Ammon's horn (tissue), 1 donor: ENCODE data around the gene ZC3H4.

Experiments
- DNase-seq: peaks from one replicate; pipeline ENCODE4 v3.0.0-alpha.2; 2016; ENCODE audit warnings: low spot score

ZC3H4 gene

DNA sequence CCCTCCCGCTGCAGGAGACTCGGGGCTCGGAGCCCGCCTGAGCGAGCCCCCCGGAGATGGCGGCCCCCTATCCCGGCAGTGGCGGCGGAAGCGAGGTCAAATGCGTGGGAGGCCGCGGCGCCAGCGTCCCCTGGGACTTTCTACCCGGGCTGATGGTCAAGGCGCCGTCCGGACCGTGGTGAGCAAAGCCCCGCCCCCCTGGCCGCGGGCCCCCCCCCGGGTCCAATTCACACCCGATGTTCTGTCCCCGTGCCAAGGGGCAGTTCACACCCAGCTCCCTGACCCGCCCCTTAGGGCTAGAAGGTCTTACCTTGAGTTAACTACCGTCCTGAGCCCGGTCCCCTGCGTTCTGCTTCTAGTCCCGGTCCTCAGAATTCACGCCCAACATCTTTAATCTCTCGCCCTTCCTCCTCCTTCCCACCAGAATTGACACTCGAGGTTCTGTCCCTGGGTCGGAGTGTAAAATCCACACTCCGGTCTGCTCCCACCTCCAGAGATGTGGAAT lies 92.5 kb downstream of the ZC3H4 start:
- no peak for DNase-seq

DNA sequence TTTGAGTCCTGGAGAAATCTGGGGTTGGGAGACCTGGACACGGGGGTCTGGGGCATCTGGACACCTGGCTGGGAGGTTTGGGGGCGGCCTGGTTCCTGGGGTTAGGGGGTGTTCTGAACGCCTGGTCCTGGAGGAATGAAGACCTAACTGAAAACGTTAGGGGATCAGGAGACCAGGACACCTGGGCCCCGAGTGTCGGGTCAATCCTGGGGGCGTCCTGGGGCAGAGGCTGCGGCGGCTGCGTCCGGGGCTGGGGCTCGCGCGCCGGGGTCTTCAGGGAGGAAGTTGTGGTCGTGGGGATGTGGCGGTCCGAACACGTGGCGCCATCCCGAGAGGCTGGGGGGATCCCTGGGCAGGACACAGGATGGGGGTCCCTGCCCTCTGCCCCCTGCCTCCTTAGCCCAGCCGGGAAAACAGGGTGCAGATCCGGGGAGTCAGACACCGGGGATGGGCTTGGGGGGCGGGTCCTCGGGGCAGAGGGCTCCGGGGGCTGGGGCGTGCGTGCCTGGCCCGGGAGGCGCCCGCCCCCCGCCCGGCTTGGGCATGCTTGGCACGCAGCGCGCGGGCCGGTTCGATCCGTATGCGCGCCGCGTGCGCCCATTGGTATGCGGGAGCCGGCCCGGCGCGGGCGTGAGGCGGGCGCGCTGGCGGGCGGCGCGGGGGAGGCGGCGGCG lies 93.3 kb downstream of the ZC3H4 start:
- DNase-seq: no peak

DNA sequence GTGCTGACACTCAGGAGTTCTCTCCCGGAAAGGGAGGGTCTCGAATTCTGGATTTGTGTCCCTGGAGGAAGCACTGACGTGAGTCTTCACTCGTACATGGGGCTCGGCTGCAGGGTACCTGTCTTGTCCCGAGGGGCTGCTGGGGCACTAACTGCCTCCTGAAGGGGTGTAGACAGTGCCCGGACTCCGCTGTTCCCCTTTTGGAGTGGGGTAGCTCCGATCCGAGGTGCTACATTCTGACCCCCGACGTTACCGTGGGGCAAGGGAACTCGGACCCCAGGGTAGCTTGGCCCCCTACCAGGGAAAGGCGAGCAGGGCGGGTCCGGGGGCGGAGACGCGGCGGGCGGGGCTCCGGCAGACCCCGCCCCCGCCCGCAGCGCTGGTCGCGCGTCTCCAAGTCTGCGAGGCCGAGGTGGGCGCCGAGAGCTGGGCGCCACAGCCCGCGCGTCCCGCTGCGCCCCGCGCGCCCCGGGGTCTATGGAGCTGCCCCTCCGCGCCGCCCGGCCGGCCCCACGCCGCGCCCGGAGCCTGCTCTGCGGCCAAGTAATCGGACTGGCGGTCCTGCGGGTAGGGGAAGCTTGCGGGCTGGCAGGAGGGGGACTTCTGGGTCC lies 94.0 kb downstream of the ZC3H4 start, which contains the start of gene NPAS1:
NPAS1 (plus strand) TSS at position 407 of the 611 bp plus-strand sequence. CDS start 1,211 bp downstream, outside the sequence.
- no peak for DNase-seq

DNA sequence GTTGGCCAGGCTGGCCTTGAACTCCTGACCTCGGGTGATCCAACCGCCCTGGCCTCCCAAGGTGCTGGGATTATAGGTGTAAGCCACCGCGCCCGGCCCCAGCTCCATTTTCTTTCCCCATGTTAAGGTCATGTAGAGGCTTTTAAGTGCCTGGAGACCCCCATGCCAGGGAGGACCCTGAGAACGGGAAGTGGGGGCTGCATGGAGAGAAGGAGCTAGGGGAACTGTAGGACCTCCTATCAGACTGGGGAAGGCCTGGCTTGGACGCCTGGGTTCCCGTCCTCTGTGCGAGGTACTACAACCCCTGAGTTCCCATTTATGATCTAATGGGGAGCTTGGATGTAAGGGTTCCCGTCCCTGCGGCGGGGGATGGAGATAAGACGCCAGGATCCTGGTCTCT lies 94.7 kb downstream of the ZC3H4 start:
- no peak for DNase-seq
